CD14-positive monocyte (primary cell): ENCODE data around the gene TRAPPC14. TPM values are rescaled to one million over a fixed set of nuclear protein-coding genes. Genes with fewer than 3 reads are reported as not detected.

Source experiments
- DNase-seq, 3 donors: peaks; one replicate each; pipeline ENCODE4 v3.0.0-alpha.2; 2011 to 2022
- H2AFZ ChIP-seq: 2 replicates; pipeline ENCODE4 v1.6.0; 2012; ENCODE audit warnings: mild to moderate bottlenecking, low read depth, low read length, inconsistent platforms; ENCODE audit not compliant: insufficient read depth, poor library complexity, severe bottlenecking
- H3K27ac ChIP-seq, 2 donors: 1 replicate in 1 of 2; 2 replicates in 1 of 2; pipeline ENCODE4 v1.5.1; 2012 to 2013; ENCODE audit warnings: low read length in 2 of 2, control low read depth in 1 of 2, inconsistent platforms in 1 of 2, low read depth in 1 of 2, mild to moderate bottlenecking in 1 of 2
- H3K27me3 ChIP-seq, 2 donors: one replicate each; pipeline versions ENCODE4 v1.6.0 to v1.6.1; 2011 to 2013; ENCODE audit warnings: low read length in 2 of 2; ENCODE audit not compliant: control insufficient read depth in 2 of 2, insufficient read depth in 2 of 2
- H3K36me3 ChIP-seq, 2 donors: replicated peaks in 1 of 2; 1 replicate in 1 of 2; 2 replicates in 1 of 2; pipeline versions ENCODE4 v1.5.1 to v1.6.1; 2012 to 2013; ENCODE audit warnings: low read length in 2 of 2, control low read depth in 1 of 2, inconsistent platforms in 1 of 2, mild to moderate bottlenecking in 1 of 2; ENCODE audit not compliant: insufficient read depth in 2 of 2, control insufficient read depth in 1 of 2
- H3K4me1 ChIP-seq, 2 donors: 1 replicate in 1 of 2; 2 replicates in 1 of 2; pipeline versions ENCODE4 v1.5.1 to v1.6.1; 2012 to 2013; ENCODE audit warnings: low read length in 2 of 2, control low read depth in 1 of 2, inconsistent platforms in 1 of 2, mild to moderate bottlenecking in 1 of 2, moderate library complexity in 1 of 2; ENCODE audit not compliant: insufficient read depth in 2 of 2, control insufficient read depth in 1 of 2
- H3K4me2 ChIP-seq: replicated peaks from 2 replicates; pipeline ENCODE3; 2012; ENCODE audit warnings: low read length, moderate library complexity, mild to moderate bottlenecking; ENCODE audit not compliant: poor library complexity, severe bottlenecking; ENCODE audit errors: extremely low read depth
- H3K4me3 ChIP-seq, 3 experiments: fragments of 200-600 bp in 1 of 3; sonication (generic) in 1 of 3; replicated peaks in 1 of 3; 1 replicate in 2 of 3; 2 replicates in 1 of 3; pipeline ENCODE4 v1.5.1; 2011 to 2013; ENCODE audit warnings: low read length in 3 of 3, mild to moderate bottlenecking in 3 of 3, control low read depth in 2 of 3, low read depth in 2 of 3, inconsistent platforms in 1 of 3, moderate library complexity in 1 of 3
- H3K79me2 ChIP-seq: 2 replicates; pipeline ENCODE4 v1.6.0; 2012; ENCODE audit warnings: mild to moderate bottlenecking, control low read depth, inconsistent platforms, low read length, moderate library complexity; ENCODE audit not compliant: insufficient read depth
- H3K9ac ChIP-seq: 2 replicates; pipeline ENCODE4 v1.6.0; 2017; ENCODE audit warnings: low read length, mild to moderate bottlenecking; ENCODE audit not compliant: insufficient read depth, poor library complexity, severe bottlenecking
- H3K9me3 ChIP-seq, 2 donors: replicated peaks in 1 of 2; 1 replicate in 1 of 2; 2 replicates in 1 of 2; pipeline versions ENCODE4 v1.5.1 to v1.6.1; 2012 to 2013; ENCODE audit warnings: low read length in 2 of 2, control low read depth in 1 of 2; ENCODE audit not compliant: control insufficient read depth in 1 of 2, insufficient read depth in 1 of 2
- H4K20me1 ChIP-seq: 2 replicates; pipeline ENCODE4 v1.6.0; 2012; ENCODE audit warnings: mild to moderate bottlenecking, low read length, control low read depth, moderate library complexity; ENCODE audit not compliant: insufficient read depth
- H3K27ac Mint-ChIP-seq, 7 donors: one replicate each; pipeline ENCODE4 v1.8.0; 2020; ENCODE audit warnings: mild to moderate bottlenecking in 7 of 7, mixed read lengths in 7 of 7, moderate library complexity in 6 of 7, inconsistent platforms in 2 of 7
- H3K27me3 Mint-ChIP-seq, 3 donors: one replicate each; pipeline ENCODE4 v1.8.0; 2021 to 2022; ENCODE audit warnings: low read depth in 3 of 3, mild to moderate bottlenecking in 3 of 3, mixed read lengths in 3 of 3, moderate library complexity in 3 of 3, inconsistent platforms in 1 of 3
- H3K36me3 Mint-ChIP-seq, 2 donors: one replicate each; pipeline ENCODE4 v1.8.0; 2020; ENCODE audit warnings: mixed read lengths in 2 of 2, inconsistent platforms in 1 of 2, mild to moderate bottlenecking in 1 of 2
- H3K4me1 Mint-ChIP-seq: one replicate; pipeline ENCODE4 v1.8.0; 2020; ENCODE audit warnings: mild to moderate bottlenecking, mixed read lengths
- H3K4me3 Mint-ChIP-seq, 2 donors: one replicate each; pipeline ENCODE4 v1.8.0; 2020; ENCODE audit warnings: mild to moderate bottlenecking in 2 of 2, mixed read lengths in 2 of 2, moderate library complexity in 1 of 2
- H3K9me3 Mint-ChIP-seq, 7 donors: one replicate each; pipeline ENCODE4 v1.8.0; 2020 to 2022; ENCODE audit warnings: mixed read lengths in 7 of 7, mild to moderate bottlenecking in 6 of 7, moderate library complexity in 6 of 7, inconsistent platforms in 2 of 7
- CTCF ChIP-seq: fragments of 200-600 bp; IDR thresholded peaks from one replicate; pipeline ENCODE4 v1.8.0; 2022; ENCODE audit warnings: antibody characterized with exemption, mild to moderate bottlenecking
- WGBS: methylation state at CpG from one replicate; pipeline ENCODE4 v1.1.5; 2013; ENCODE audit warnings: missing lambda C conversion rate; ENCODE audit not compliant: insufficient coverage; 5-methylcytosine and 5-hydroxymethylcytosine counted together
- intact Hi-C, 2 donors: fragments of 100-400 bp; cut with micrococcal nuclease; formaldehyde crosslinking; loops; one replicate each; pipeline versions ENCODE4 v1.15.0 to v1.15.1; 2023
- polyA plus RNA-seq, 3 donors: library from polyadenylated mRNA; depleted of rRNA in 1 of 3; unstranded in 2 of 3; stranded (reverse) in 1 of 3; fragments of 300-500 nt in 2 of 3; fragments of >200 nt in 1 of 3; fragmentation: Illumina TruSeq in 2 of 3; gene quantifications; 1 replicate in 2 of 3; 2 replicates in 1 of 3; pipeline ENCODE4 v1.2.3, GENCODE V29; 2012 to 2021

TRAPPC14 gene
- polyA plus RNA-seq, 3 donors = 1.0 to 38.4 (median 1.6) TPM

GRCh38 chr7:100137851-100138760, 20.4 kb downstream of the TRAPPC14 start:
- H3K27me3 ChIP-seq = no peaks in the 10 kb centered on the region
- peak overlapping the region in 1 of 7 donors; percentile 32 for H3K27ac Mint-ChIP-seq

More at GRCh38 chr7:100137851-100138760, 20.4 kb downstream of the TRAPPC14 start:
- peak overlapping the region; percentile 31 for H2AFZ ChIP-seq
- 84% methylated on average over 7 of the region's 13 CpGs for WGBS
- TF ChIP-seq CTCF = no peak
- H3K36me3 ChIP-seq = no peaks in the 10 kb centered on the region
- Mint-ChIP-seq H3K27me3 (peaks cover 4 to 12% (median 5%) of the 10 kb centered on the region in 3 donors), H3K36me3 (no peaks in the 10 kb centered on the region), H3K9me3 (no peaks in the 10 kb centered on the region), H3K4me3 (no peak overlapping the region), H3K4me1 (peaks cover 21% of the 10 kb centered on the region)
- H3K9me3 ChIP-seq = no peaks in the 10 kb centered on the region
- peaks cover 18 to 23% of the 10 kb centered on the region in 2 donors for H3K4me1 ChIP-seq
- no peak overlapping the region for H3K27ac ChIP-seq
- H4K20me1 ChIP-seq = no peaks in the 10 kb centered on the region
- H3K9ac ChIP-seq = no peak overlapping the region
- DNase-seq = no peak
- intact Hi-C loops = loop anchor here in 1 of 2 donors (5.0 kb wide), 1 partner anchor 274 kb away; no protein-coding TSS in a partner anchor
- H3K79me2 ChIP-seq = no peaks in the 10 kb centered on the region
- no peak overlapping the region for H3K4me3 ChIP-seq
- H3K4me2 ChIP-seq = no peak overlapping the region
